Parathyroid adenoma (tissue), 2 donors: ENCODE data around the gene PIAS1.
"Not testable (repeated sequence)": the region's sequence is repeated elsewhere in the genome, so short reads cannot be mapped to it uniquely, and the experiment has no call there.

ENCODE experiments used
- H2AFZ ChIP-seq: fragments of 300-600 bp; sonication (generic); one replicate; pipeline ENCODE4 v1.7.0; 2017; ENCODE audit warnings: antibody characterized with exemption, mild to moderate bottlenecking
- H3K27ac ChIP-seq: fragments of 300-600 bp; sonication (generic); one replicate; pipeline ENCODE4 v1.7.0; 2017
- H3K27me3 ChIP-seq: fragments of 300-600 bp; sonication (generic); one replicate; pipeline ENCODE4 v1.7.0; 2017; ENCODE audit warnings: low read length; ENCODE audit not compliant: control insufficient read depth, insufficient read depth
- H3K36me3 ChIP-seq: fragments of 300-600 bp; sonication (generic); one replicate; pipeline ENCODE4 v1.7.0; 2017; ENCODE audit warnings: low read length; ENCODE audit not compliant: control insufficient read depth, insufficient read depth
- H3K4me1 ChIP-seq: fragments of 300-600 bp; sonication (generic); one replicate; pipeline ENCODE4 v1.7.0; 2017; ENCODE audit warnings: control low read depth
- H3K4me2 ChIP-seq: fragments of 300-600 bp; sonication (generic); one replicate; pipeline ENCODE4 v1.7.0; 2017; ENCODE audit warnings: low read length
- H3K4me3 ChIP-seq: fragments of 300-600 bp; sonication (generic); one replicate; pipeline ENCODE4 v1.7.0; 2017; ENCODE audit warnings: low read depth, low read length
- H3K79me2 ChIP-seq: fragments of 300-600 bp; sonication (generic); one replicate; pipeline ENCODE4 v1.7.0; 2017; ENCODE audit warnings: control low read depth
- H3K9ac ChIP-seq: fragments of 300-600 bp; sonication (generic); one replicate; pipeline ENCODE4 v1.7.0; 2017; ENCODE audit warnings: mild to moderate bottlenecking
- H3K9me3 ChIP-seq: fragments of 300-600 bp; sonication (generic); one replicate; pipeline ENCODE4 v1.7.0; 2017; ENCODE audit warnings: low read length; ENCODE audit not compliant: control insufficient read depth
- CTCF ChIP-seq: fragments of 300-600 bp; sonication (generic); IDR thresholded peaks from one replicate; pipeline ENCODE4 v1.7.0; 2017; ENCODE audit warnings: antibody characterized with exemption, mild to moderate bottlenecking
- donor health status: primary hyperparathyroidism.

The PIAS1 gene

DNA sequence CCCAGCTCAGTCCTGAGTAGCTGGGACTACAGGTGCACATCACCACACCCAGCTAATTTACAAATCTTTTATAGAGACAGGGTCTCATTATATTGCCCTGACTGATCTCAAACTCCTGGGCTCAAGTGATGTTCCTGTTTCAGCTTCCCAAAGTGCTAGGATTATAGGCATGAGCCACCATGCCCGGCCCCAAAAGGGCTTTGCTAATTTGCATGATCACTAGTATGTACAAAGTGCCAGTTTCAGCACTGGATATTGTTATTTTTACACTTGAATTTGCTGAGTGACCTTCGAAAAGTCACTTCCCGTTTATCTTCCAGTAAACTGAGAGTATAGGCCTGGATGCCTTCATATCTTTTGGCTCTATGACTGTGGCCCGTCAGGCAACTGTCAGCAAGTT is 163.2 kb downstream of the PIAS1 start:
- no peaks in the 10 kb centered on the region for H3K9me3 ChIP-seq
- H3K79me2 ChIP-seq: no peaks in the 10 kb centered on the region
- H3K27ac ChIP-seq: no peak overlapping the region
- no peak overlapping the region for H3K9ac ChIP-seq
- no peaks in the 10 kb centered on the region for H3K4me1 ChIP-seq
- no peaks in the 10 kb centered on the region for H3K27me3 ChIP-seq
- no peak overlapping the region for H3K4me3 ChIP-seq
- no peaks in the 10 kb centered on the region for H3K36me3 ChIP-seq
- H2AFZ ChIP-seq: no peak overlapping the region
- no peak for TF ChIP-seq CTCF
- H3K4me2 ChIP-seq: no peak overlapping the region

DNA sequence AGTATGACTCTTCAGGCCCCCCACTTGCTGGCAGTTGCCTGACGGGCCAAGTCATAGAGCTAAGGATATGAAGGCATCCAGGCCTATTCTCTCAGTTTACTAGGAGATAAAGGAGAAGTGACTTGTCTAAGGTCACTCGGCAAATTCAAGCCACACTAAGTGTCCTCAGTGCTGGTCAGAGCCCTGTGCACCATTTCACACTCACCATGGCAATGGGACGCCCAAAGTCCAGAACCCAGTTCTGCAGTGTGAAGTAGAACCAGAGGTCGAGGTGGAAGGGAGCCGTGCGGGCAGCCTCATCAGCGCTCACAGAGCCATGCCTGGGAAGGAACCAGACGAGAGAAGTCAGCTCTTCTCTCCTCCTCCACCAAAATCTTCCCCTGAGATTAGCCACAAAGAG is 164.2 kb downstream of the PIAS1 start:
- Histone ChIP-seq H2AFZ (no peak overlapping the region), H3K36me3 (no peaks in the 10 kb centered on the region), H3K4me3 (no peak overlapping the region), H3K9ac (no peak overlapping the region), H3K27me3 (no peaks in the 10 kb centered on the region), H3K79me2 (no peaks in the 10 kb centered on the region), H3K4me2 (no peak overlapping the region), H3K27ac (no peak overlapping the region), H3K4me1 (no peaks in the 10 kb centered on the region), H3K9me3 (no peaks in the 10 kb centered on the region)
- TF ChIP-seq CTCF: no peak

DNA sequence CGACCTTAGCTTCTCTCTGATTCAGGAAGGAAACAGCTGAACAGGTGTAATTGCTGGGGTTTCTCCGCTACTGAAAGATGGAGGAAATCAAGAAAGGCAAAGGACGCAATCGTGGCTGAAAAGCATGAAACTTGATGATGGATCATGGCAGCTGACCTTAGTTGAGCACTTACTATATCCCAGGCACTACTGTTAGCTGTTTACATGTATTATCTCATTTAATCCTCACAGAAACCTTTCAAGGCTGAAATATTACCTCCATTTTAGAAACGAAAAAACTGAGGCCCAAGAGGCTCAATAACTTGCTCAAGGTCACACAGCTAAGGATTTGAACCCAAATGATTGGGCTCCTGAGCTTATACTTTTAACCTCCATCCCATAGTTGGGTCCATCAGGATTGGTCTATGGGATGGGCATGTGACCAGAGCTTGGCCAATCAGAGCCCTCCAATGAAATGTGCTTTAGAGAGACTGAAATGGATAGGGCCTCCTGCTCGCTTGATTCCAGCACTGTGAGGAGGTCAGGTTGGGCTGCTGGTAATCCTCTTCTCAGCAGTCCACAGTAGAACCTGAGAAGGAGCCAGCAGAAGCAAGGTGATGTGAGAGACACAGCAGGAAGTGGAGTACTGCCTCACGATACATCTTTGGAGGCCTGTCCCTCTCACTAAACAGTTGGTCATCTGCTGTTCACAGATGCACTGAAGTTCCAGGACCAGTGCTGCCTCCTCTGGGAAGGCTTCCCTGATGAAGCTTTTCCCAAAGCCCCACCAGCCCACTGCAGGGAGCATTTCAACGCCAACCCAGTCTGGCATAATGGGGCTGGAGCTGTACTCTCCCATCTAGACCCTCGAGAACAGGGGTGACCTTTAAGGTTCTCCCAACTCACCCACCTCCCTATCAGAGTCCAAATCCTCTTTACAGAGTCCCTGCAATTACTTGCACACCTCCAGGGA is 165.0 kb downstream of the PIAS1 start:
- Histone ChIP-seq H3K36me3 (no peaks in the 10 kb centered on the region), H3K79me2 (no peaks in the 10 kb centered on the region), H3K27me3 (no peaks in the 10 kb centered on the region), H2AFZ (no peak overlapping the region), H3K9ac (no peak overlapping the region), H3K4me1 (no peaks in the 10 kb centered on the region), H3K4me2 (no peak overlapping the region), H3K27ac (no peak overlapping the region), H3K9me3 (no peaks in the 10 kb centered on the region), H3K4me3 (no peak overlapping the region)
- TF ChIP-seq CTCF: no peak

DNA sequence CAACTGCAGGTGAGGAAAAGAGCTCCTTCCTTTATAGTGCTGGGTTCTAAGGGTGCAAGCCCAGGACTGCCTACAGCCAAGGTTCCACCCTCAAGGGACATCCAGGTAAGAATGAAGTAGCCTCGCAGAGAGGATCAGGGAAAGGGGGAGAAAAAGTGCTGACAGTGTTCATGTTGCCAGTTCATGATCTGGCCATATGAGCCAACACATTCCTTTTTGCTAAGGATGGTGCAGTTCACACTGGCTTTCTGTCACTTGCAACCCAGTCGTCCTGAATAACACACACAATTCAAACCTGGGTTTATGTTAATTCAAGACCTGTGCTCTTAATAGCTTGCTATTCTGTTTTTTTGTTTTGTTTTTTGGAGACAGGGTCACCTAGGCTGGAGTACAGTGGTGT is 166.4 kb downstream of the PIAS1 start:
- H3K9me3 ChIP-seq: no peaks in the 10 kb centered on the region
- H2AFZ ChIP-seq: no peak overlapping the region
- no peak overlapping the region for H3K9ac ChIP-seq
- H3K79me2 ChIP-seq: no peaks in the 10 kb centered on the region
- no peak for TF ChIP-seq CTCF
- H3K27ac ChIP-seq: no peak overlapping the region
- H3K4me3 ChIP-seq: no peak overlapping the region
- no peaks in the 10 kb centered on the region for H3K36me3 ChIP-seq
- no peak overlapping the region for H3K4me2 ChIP-seq
- H3K27me3 ChIP-seq: no peaks in the 10 kb centered on the region
- H3K4me1 ChIP-seq: no peaks in the 10 kb centered on the region

DNA sequence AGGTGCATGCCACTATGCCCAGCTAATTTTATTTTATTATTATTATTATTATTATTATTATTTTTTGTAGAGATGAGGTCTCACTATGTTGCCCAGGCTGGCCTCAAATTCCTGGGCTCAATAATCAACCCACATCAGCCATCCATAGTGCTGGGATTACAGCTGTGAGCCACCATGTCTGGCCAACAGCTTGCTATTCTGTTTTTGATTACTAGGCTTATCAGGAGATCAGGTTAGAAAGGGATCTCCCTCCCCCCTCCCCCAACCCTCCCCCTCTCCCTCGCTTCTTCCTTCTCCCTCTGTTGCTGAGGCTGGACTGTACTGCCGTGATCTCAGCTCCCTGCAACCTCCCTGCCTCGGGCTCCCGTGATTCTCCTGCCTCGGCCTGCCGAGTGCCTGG is 166.9 kb downstream of the PIAS1 start:
- Histone ChIP-seq H3K36me3 (no peaks in the 10 kb centered on the region), H3K4me3 (no peak overlapping the region), H3K9ac (no peak overlapping the region), H2AFZ (no peak overlapping the region), H3K27ac (no peak overlapping the region), H3K9me3 (no peaks in the 10 kb centered on the region), H3K4me2 (no peak overlapping the region), H3K27me3 (no peaks in the 10 kb centered on the region), H3K79me2 (no peaks in the 10 kb centered on the region), H3K4me1 (no peaks in the 10 kb centered on the region)
- no peak for TF ChIP-seq CTCF

DNA sequence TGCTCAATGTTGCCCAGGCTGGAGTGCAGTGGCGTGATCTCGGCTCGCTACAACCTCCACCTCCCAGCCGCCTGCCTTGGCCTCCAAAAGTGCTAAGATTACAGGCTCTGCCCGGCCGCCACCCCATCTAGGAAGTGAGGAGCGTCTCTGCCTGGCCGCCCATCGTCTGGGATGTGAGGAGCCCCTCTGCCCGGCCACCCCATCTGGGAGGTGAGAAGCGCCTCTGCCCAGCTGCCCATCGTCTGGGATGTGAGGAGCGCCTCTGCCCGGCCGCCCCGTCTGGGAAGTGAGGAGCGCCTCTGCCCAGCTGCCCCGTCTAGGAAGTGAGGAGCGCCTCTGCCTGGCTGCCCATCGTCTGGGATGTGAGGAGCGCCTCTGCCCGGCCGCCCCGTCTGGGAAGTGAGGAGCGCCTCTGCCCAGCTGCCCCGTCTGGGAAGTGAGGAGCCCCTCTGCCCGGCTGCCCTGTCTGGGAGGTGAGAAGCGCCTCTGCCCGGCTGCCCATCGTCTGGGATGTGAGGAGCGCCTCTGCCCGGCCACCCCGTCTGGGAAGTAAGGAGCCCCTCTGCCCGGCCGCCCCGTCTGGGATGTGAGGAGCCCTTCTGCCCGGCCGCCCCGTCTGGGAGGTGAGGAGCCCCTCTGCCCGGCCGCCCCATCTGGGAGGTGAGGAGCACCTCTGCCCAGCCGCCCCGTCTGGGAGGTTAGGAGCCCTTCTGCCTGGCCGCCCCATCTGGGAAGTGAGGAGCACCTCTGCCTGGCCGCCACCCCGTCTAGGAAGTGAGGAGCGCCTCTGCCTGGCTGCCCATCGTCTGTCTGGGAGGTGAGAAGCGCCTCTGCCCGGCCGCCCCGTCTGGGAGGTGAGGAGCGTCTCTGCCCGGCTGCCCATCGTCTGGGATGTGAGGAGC is 167.7 kb downstream of the PIAS1 start:
- not testable (repeated sequence) for H3K27ac ChIP-seq, H3K36me3 ChIP-seq, H3K27me3 ChIP-seq, H3K79me2 ChIP-seq, H2AFZ ChIP-seq, H3K9ac ChIP-seq, H3K4me1 ChIP-seq, H3K4me2 ChIP-seq, H3K4me3 ChIP-seq, H3K9me3 ChIP-seq
